Caco-2 (cell line): Measurements from ENCODE around the gene NF2. TPM values are rescaled to one million over a fixed set of nuclear protein-coding genes. Genes with fewer than 3 reads are reported as not detected.

Source experiments
- BruUV-seq: library from RNA; stranded (reverse); fragments of 400-500 nt; replicated peaks from 2 replicates; lab custom pipeline; 2021; lab: Mats Ljungman, UMichigan
- CTCF ChIA-PET: fragments of 300-600 bp; sonication (Branson Sonifier 250); formaldehyde crosslinking; loops from one replicate; lab custom pipeline; 2022; ENCODE audit warnings: antibody characterized with exemption; lab: Charles Lee
- POLR2A ChIA-PET: fragments of 300-600 bp; sonication (Branson Sonifier 250); formaldehyde crosslinking; loops from one replicate; lab custom pipeline; 2022; ENCODE audit warnings: antibody characterized with exemption; lab: Charles Lee
- DNase-seq, 2 experiments: peaks; one replicate each; pipeline versions ENCODE4 v3.0.0 to v3.0.0-alpha.2; 2020 to 2022
- H3K27me3 ChIP-seq: replicated peaks from 2 replicates; pipeline ENCODE4 v1.6.0; 2011; ENCODE audit warnings: low read length; ENCODE audit not compliant: control insufficient read depth, insufficient read depth
- H3K36me3 ChIP-seq: 2 replicates; pipeline ENCODE4 v1.5.1; 2011; ENCODE audit warnings: low read length; ENCODE audit not compliant: control insufficient read depth, insufficient read depth
- H3K4me1 ChIP-seq: fragments of 250-450 bp; sonication (Bioruptor Pico); 2 replicates; pipeline ENCODE4 v1.5.1; 2020; ENCODE audit warnings: mild to moderate bottlenecking
- H3K4me3 ChIP-seq: 2 replicates; pipeline ENCODE4 v1.5.1; 2011; ENCODE audit warnings: low read depth, mild to moderate bottlenecking, control low read depth, low read length
- H3K9me3 ChIP-seq: fragments of 250-450 bp; sonication (Bioruptor Pico); 2 replicates; pipeline ENCODE4 v1.5.1; 2020; ENCODE audit warnings: mild to moderate bottlenecking, moderate library complexity
- H3K27ac Mint-ChIP-seq: one replicate; pipeline ENCODE4 v1.8.0; 2022; ENCODE audit warnings: mixed read lengths; ENCODE audit not compliant: unreplicated experiment
- H3K27me3 Mint-ChIP-seq: one replicate; pipeline ENCODE4 v1.8.0; 2022; ENCODE audit warnings: mixed read lengths; ENCODE audit not compliant: insufficient read depth, unreplicated experiment
- H3K36me3 Mint-ChIP-seq: one replicate; pipeline ENCODE4 v1.8.0; 2022; ENCODE audit warnings: mild to moderate bottlenecking, mixed read lengths; ENCODE audit not compliant: insufficient read depth, unreplicated experiment
- H3K4me1 Mint-ChIP-seq: one replicate; pipeline ENCODE4 v1.8.0; 2022; ENCODE audit warnings: low read depth, mixed read lengths; ENCODE audit not compliant: unreplicated experiment
- H3K4me3 Mint-ChIP-seq: one replicate; pipeline ENCODE4 v1.8.0; 2022; ENCODE audit warnings: mild to moderate bottlenecking, moderate library complexity, mixed read lengths; ENCODE audit not compliant: unreplicated experiment
- H3K9me3 Mint-ChIP-seq: one replicate; pipeline ENCODE4 v1.8.0; 2022; ENCODE audit warnings: mixed read lengths; ENCODE audit not compliant: unreplicated experiment
- intact Hi-C: fragments of 100-400 bp; cut with micrococcal nuclease; formaldehyde crosslinking; loops from one replicate; pipeline ENCODE4 v1.10.0; 2022; ENCODE audit not compliant: unreplicated experiment
- total RNA-seq: library from RNA; stranded (reverse); gene quantifications from 2 replicates; pipeline ENCODE4 v1.2.3, GENCODE V29; 2022
- TF ChIP-seq, protein P1 (sequence below), 2 experiments: fragments of 200-600 bp in 1 of 2; IDR thresholded peaks; 1 replicate in 1 of 2; 2 replicates in 1 of 2; pipeline versions ENCODE4 v1.5.1 to v1.8.0; 2011 to 2022; ENCODE audit warnings: antibody characterized with exemption in 1 of 2, control low read depth in 1 of 2, inconsistent platforms in 1 of 2, low read depth in 1 of 2, low read length in 1 of 2, mild to moderate bottlenecking in 1 of 2, moderate library complexity in 1 of 2; ENCODE audit not compliant: insufficient read depth in 1 of 2, severe bottlenecking in 1 of 2, unreplicated experiment in 1 of 2

NF2 gene
- total RNA-seq, 1 experiment from 2014 or later = 53.2 TPM

GRCh38 chr22:29705651-29706050 is 102.2 kb downstream of the NF2 start:
- no peak for DNase-seq
- no peaks in the 10 kb centered on the region for H3K4me1 Mint-ChIP-seq
- H3K4me3 Mint-ChIP-seq = no peak overlapping the region
- ChIA-PET CTCF (no interaction called here), POLR2A (no interaction called here)
- no peaks in the 10 kb centered on the region for H3K9me3 Mint-ChIP-seq
- no peaks in the 10 kb centered on the region for H3K27me3 Mint-ChIP-seq
- Histone ChIP-seq H3K4me3 (no peak overlapping the region), H3K27me3 (no peaks in the 10 kb centered on the region), H3K4me1 (peaks cover 5% of the 10 kb centered on the region), H3K9me3 (no peaks in the 10 kb centered on the region), H3K36me3 (no peaks in the 10 kb centered on the region)
- BruUV-seq = no TSS peak
- intact Hi-C loops = loop anchor here (10.0 kb wide), 1 partner anchor 299 kb away; no protein-coding TSS in a partner anchor
- H3K36me3 Mint-ChIP-seq = no peaks in the 10 kb centered on the region
- TF ChIP-seq, protein P1, sequence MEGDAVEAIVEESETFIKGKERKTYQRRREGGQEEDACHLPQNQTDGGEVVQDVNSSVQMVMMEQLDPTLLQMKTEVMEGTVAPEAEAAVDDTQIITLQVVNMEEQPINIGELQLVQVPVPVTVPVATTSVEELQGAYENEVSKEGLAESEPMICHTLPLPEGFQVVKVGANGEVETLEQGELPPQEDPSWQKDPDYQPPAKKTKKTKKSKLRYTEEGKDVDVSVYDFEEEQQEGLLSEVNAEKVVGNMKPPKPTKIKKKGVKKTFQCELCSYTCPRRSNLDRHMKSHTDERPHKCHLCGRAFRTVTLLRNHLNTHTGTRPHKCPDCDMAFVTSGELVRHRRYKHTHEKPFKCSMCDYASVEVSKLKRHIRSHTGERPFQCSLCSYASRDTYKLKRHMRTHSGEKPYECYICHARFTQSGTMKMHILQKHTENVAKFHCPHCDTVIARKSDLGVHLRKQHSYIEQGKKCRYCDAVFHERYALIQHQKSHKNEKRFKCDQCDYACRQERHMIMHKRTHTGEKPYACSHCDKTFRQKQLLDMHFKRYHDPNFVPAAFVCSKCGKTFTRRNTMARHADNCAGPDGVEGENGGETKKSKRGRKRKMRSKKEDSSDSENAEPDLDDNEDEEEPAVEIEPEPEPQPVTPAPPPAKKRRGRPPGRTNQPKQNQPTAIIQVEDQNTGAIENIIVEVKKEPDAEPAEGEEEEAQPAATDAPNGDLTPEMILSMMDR (IDR thresholded peaks at IDR 0.05; ENCODE audit: insufficient read depth in 1 of 2, low read depth in 1 of 2, low read length in 1 of 2, severe bottlenecking in 1 of 2, unreplicated experiment in 1 of 2) = no peak
- H3K27ac Mint-ChIP-seq = no peak overlapping the region

DNA sequence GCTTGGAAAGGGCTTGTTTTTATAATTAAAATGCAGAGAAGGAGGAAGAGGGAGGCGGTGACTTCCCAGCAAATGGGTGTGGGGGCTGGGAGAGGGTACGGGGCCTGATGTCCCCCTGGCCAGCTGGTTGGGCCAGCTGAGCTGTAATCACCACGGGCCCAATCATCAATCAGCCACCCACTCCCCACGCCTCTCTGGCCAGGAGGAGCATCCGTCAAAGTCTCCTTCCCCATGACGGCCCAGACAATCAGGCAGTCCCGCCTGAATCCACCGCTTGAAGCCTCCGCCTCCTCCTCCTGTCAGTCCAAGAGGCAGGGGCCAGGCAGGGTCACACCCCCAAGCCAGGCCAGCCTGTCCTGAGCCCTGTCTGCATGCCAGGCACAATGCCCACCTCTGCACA is 103.1 kb downstream of the NF2 start:
- intact Hi-C loops = loop anchor here (10.0 kb wide), 1 partner anchor 298 kb away; no protein-coding TSS in a partner anchor
- POLR2A ChIA-PET = no interaction called here

GRCh38 chr22:29707010-29707409 is 103.6 kb downstream of the NF2 start:
- Histone ChIP-seq H3K4me1 (peaks cover under 1% of the 10 kb centered on the region), H3K27me3 (no peaks in the 10 kb centered on the region), H3K36me3 (no peaks in the 10 kb centered on the region), H3K4me3 (no peak overlapping the region), H3K9me3 (no peaks in the 10 kb centered on the region)
- no peaks in the 10 kb centered on the region for H3K4me1 Mint-ChIP-seq
- H3K9me3 Mint-ChIP-seq = no peaks in the 10 kb centered on the region
- DNase-seq = no peak
- no peak overlapping the region for H3K27ac Mint-ChIP-seq
- peaks cover 2% of the 10 kb centered on the region for H3K27me3 Mint-ChIP-seq
- TF ChIP-seq, protein P1 (IDR thresholded peaks at IDR 0.05; ENCODE audit: insufficient read depth in 1 of 2, low read depth in 1 of 2, low read length in 1 of 2, severe bottlenecking in 1 of 2, unreplicated experiment in 1 of 2) = no peak
- no TSS peak for BruUV-seq
- ChIA-PET POLR2A (no interaction called here), CTCF (no interaction called here)
- H3K4me3 Mint-ChIP-seq = no peak overlapping the region
- intact Hi-C loops = loop anchor here (10.0 kb wide), 1 partner anchor 298 kb away; no protein-coding TSS in a partner anchor
- H3K36me3 Mint-ChIP-seq = no peaks in the 10 kb centered on the region

More for the DNA sequence above, 103.1 kb downstream of the NF2 start:
- H3K4me3 ChIP-seq = no peak overlapping the region
- BruUV-seq = no TSS peak
- Mint-ChIP-seq H3K27me3 (no peaks in the 10 kb centered on the region), H3K9me3 (no peaks in the 10 kb centered on the region), H3K36me3 (no peaks in the 10 kb centered on the region), H3K27ac (no peak overlapping the region), H3K4me3 (no peak overlapping the region), H3K4me1 (no peaks in the 10 kb centered on the region)
- CTCF ChIA-PET = no interaction called here
- DNase-seq = no peak
- H3K4me1 ChIP-seq = peaks cover 5% of the 10 kb centered on the region
- H3K9me3 ChIP-seq = no peaks in the 10 kb centered on the region
- H3K36me3 ChIP-seq = no peaks in the 10 kb centered on the region
- no peaks in the 10 kb centered on the region for H3K27me3 ChIP-seq
- TF ChIP-seq, protein P1 (IDR thresholded peaks at IDR 0.05; ENCODE audit: insufficient read depth in 1 of 2, low read depth in 1 of 2, low read length in 1 of 2, severe bottlenecking in 1 of 2, unreplicated experiment in 1 of 2) = no peak
